AG09309 (cell line): Measurements from ENCODE around the gene PPP1R16B.
"Not testable (repeated sequence)": the region's sequence is repeated elsewhere in the genome, so short reads cannot be mapped to it uniquely, and the experiment has no call there.

ENCODE experiments used
- DNase-seq: peaks from one replicate; pipeline ENCODE4 v3.0.0-alpha.2; 2010; ENCODE audit warnings: low read depth
- H3K4me3 ChIP-seq: 2 replicates; pipeline ENCODE4 v1.5.1; 2011; ENCODE audit warnings: mild to moderate bottlenecking, low read depth, low read length, moderate library complexity; ENCODE audit not compliant: control insufficient read depth
- TF ChIP-seq, protein P1 (sequence below): IDR thresholded peaks from 2 replicates; pipeline ENCODE4 v1.5.1; 2011; ENCODE audit warnings: mild to moderate bottlenecking, low read depth, low read length, inconsistent platforms; ENCODE audit not compliant: insufficient read depth, control insufficient read depth; ENCODE audit errors: missing control alignments

Gene PPP1R16B

DNA sequence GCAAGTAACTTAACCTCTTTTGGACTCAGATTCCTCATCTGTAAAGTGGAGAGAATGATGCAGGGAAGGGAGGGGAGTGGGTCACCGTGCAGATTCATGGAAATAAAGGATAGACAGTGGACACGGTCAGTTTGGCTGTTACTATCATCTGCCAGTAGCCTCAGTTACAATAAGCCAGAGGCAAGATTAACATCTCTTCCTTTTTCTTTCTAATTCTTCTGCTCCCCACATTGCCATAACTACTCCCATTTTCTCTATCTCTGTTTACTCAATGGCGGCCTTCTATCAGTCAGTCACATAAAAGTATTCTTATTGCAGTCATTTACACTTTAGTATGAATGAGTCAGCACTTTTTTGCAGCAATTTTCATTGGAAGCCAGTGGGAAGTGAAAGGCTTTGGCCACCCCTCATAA, 49.2 kb downstream of the PPP1R16B start:
- TF ChIP-seq, protein P1, sequence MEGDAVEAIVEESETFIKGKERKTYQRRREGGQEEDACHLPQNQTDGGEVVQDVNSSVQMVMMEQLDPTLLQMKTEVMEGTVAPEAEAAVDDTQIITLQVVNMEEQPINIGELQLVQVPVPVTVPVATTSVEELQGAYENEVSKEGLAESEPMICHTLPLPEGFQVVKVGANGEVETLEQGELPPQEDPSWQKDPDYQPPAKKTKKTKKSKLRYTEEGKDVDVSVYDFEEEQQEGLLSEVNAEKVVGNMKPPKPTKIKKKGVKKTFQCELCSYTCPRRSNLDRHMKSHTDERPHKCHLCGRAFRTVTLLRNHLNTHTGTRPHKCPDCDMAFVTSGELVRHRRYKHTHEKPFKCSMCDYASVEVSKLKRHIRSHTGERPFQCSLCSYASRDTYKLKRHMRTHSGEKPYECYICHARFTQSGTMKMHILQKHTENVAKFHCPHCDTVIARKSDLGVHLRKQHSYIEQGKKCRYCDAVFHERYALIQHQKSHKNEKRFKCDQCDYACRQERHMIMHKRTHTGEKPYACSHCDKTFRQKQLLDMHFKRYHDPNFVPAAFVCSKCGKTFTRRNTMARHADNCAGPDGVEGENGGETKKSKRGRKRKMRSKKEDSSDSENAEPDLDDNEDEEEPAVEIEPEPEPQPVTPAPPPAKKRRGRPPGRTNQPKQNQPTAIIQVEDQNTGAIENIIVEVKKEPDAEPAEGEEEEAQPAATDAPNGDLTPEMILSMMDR: no peak
- no peak for DNase-seq

DNA sequence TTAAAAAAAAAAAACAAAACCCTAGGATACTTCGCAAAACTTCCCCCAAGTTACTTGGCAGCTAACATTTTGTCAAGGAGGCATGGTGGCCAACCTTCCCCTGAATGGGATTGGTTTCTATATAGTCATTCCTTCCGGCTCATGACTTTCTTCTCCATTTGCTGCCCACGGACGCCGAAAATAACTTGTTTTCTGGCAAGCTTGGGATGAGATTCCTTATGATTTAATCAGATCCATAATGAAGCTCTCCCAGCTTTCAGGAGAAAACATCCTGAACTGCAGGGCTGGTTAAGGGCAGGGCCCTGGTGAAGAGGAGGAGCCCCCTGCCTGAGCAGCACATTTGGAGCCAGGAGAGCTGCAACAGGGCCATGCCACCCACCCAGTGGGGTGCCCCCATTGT, 49.9 kb downstream of the PPP1R16B start:
- no peak overlapping the region for H3K4me3 ChIP-seq
- TF ChIP-seq, protein P1: no peak
- peak; percentile 38 for DNase-seq

More for the DNA sequence above, 49.2 kb downstream of the PPP1R16B start:
- no peak overlapping the region for H3K4me3 ChIP-seq

DNA sequence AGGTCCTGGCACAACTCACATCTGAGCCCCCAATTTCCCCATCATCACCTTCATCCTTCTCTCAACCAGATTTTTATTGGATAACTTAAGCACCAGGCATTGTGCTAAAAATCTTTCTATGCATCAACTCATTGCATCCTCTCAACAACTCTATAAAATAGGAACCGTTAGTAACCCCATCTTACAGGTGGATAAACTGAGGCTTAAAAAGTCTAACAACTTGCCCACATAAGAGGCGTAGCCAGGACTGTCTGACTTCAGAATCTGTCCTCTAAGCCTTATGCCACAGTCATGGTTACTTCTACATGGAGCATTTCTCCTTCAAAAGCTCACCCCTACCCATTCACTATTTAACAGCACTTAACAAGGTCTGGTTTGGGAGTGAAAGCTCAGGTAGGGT, 51.1 kb downstream of the PPP1R16B start:
- TF ChIP-seq, protein P1: no peak
- no peak for DNase-seq
- H3K4me3 ChIP-seq: no peak overlapping the region

DNA sequence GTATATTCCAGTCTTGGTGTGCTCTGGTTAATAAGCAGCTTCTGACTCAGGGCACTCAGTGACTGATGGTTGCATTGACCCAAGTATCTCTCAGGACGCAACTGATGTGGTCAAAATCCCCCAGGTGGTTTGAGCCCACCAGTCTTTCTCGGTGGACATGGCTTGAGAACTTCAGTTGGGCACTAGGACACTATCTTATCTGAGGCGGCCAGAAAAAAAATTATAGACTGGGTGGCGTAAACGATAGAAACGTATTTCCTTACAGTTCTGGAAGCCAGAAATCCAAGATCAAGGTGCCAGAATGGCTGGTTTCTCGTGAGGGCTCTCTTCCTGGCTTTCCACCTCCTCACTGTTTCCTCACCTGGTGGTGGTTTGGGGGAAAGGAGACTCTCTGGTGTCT, 52.2 kb downstream of the PPP1R16B start:
- TF ChIP-seq, protein P1: no peak
- no peak overlapping the region for H3K4me3 ChIP-seq
- no peak for DNase-seq

DNA sequence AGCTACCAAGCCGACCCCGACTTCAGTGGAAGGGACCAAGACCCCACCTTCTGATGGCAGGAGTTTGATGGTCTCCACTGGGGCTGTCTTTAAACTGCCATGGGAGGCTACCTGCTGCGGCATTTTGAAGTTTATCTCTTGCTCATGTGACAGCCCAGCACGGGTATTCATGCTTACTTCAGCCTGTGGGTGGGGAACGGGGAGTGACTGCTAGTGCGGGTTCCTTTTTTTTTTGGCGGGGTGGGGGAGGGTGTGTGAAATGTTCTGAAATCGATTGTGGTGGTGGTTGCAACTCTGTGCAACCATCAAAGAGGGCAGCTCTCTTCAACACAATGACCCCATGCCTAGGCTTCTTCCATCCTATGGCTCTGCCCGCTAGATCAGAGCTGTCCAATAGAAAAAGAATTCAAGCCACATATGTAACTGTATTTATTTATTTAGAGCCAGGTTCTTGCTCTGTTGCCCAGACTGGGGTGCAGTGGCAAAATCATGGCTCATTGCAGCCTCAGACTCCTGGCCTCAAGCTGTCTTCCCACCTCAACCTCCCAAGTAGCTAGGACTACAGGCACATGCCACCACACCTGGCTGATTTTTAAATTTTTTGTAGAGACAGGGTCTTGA, 53.7 kb downstream of the PPP1R16B start:
- TF ChIP-seq, protein P1: no peak
- no peak overlapping the region for H3K4me3 ChIP-seq
- DNase-seq: no peak

DNA sequence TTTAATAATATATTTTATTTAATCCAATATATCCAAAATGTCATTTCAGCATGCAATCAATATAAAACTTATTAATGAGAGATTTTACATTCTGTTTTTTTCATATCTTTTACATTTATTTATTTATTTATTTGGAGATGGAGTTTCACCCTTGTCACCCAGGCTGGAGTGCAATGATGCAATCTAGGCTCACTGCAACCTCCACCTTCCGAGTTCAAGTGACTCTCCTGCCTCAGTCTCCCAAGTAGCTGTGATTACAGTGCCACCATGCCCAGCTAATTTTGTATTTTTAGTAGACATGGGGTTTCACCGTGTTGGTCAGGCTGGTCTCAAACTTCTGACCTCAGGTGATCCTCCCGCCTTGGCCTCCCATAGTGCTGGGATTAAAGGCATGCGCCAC, 54.4 kb downstream of the PPP1R16B start:
- H3K4me3 ChIP-seq, DNase-seq: not testable (repeated sequence)

DNA sequence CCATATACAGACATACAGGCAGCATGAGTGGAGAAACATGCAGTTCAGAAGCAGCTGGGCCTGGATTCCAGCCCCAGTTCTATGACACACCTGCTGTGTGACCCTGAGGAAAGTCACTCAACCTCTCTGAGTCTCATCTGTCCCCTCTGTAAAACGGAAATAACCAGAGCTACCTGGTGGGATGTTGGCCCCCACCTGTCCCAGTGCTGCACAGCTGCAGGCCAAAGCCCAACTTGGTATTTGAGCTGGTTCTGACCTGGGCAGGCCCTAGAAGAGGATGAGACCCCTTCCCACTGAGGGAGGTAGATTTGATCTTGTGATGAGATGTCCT, 55.5 kb downstream of the PPP1R16B start:
- no peak for DNase-seq
- no peak overlapping the region for H3K4me3 ChIP-seq
- TF ChIP-seq, protein P1: no peak

DNA sequence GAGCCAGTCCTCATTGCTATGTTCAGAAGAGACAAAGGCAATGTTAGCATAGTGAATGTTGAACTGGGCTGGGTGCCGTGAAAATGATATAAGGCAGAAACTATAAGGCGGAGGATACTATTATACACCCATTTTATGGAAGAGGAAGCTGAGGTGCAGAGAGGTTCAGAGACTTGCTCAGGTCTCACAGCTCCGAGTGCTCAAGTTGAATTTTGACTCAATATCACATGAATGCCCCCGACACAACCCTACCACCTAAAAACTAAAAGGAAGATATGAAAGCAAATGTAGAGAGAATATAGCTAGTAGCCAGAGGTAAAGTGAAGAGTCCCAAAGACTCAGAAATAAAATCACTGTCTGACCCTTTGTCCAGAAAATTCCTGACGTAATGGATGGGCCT, 56.7 kb downstream of the PPP1R16B start:
- H3K4me3 ChIP-seq: no peak overlapping the region
- no peak for DNase-seq
- TF ChIP-seq, protein P1: no peak
